ENCODE measurements around the gene PHKG2. TPM values are rescaled to one million over a fixed set of nuclear protein-coding genes. Genes with fewer than 3 reads are reported as not detected.

The PHKG2 gene
- total and polyA plus RNA-seq, 2 donors, result 22.1 to 53.8 TPM

GRCh38 chr16:30774367-30775130, 26.3 kb downstream of the PHKG2 start:
- Histone ChIP-seq H3K27me3 (ENCODE audit: control insufficient read depth in 2 of 2, insufficient read depth in 1 of 2, low read length in 1 of 2) (peaks cover 0 to 16% of the 10 kb centered on the region in 2 donors), H3K4me1 (ENCODE audit: control insufficient read depth in 2 of 2, insufficient read depth in 2 of 2, low read length in 2 of 2) (peaks cover 13 to 18% of the 10 kb centered on the region in 2 donors), H3K36me3 (ENCODE audit: control insufficient read depth in 2 of 2, insufficient read depth in 2 of 2, low read length in 1 of 2) (peaks cover 49 to 52% of the 10 kb centered on the region in 2 donors), H3K4me3 (ENCODE audit: low read length in 2 of 2) (peak overlapping the region in 1 of 2 donors; percentile 53), H3K27ac (ENCODE audit: low read depth in 1 of 2, low read length in 1 of 2) (peak overlapping the region in 1 of 2 donors; percentile 36), H3K9me3 (ENCODE audit: control insufficient read depth in 2 of 2, insufficient read depth in 1 of 2, low read length in 1 of 2) (no peaks in the 10 kb centered on the region)
- 84% methylated on average over 8 of the region's 8 CpGs for WGBS
- no peak for DNase-seq (ENCODE audit: low read depth in 6 of 9, low spot score in 9 of 9)

GRCh38 chr16:30775131-30775391, 26.8 kb downstream of the PHKG2 start:
- Histone ChIP-seq H3K27me3 (ENCODE audit: control insufficient read depth in 2 of 2, insufficient read depth in 1 of 2, low read length in 1 of 2) (peaks cover 0 to 16% of the 10 kb centered on the region in 2 donors), H3K36me3 (ENCODE audit: control insufficient read depth in 2 of 2, insufficient read depth in 2 of 2, low read length in 1 of 2) (peaks cover 44 to 47% of the 10 kb centered on the region in 2 donors), H3K27ac (ENCODE audit: low read depth in 1 of 2, low read length in 1 of 2) (peak overlapping the region in 1 of 2 donors; percentile 36), H3K9me3 (ENCODE audit: control insufficient read depth in 2 of 2, insufficient read depth in 1 of 2, low read length in 1 of 2) (no peaks in the 10 kb centered on the region), H3K4me1 (ENCODE audit: control insufficient read depth in 2 of 2, insufficient read depth in 2 of 2, low read length in 2 of 2) (peaks cover 13 to 18% of the 10 kb centered on the region in 2 donors), H3K4me3 (ENCODE audit: low read length in 2 of 2) (peak overlapping the region; percentile 52 to 53)
- DNase-seq (ENCODE audit: low read depth in 6 of 9, low spot score in 9 of 9), result no peak
- 24% methylated on average over 15 of the region's 15 CpGs for WGBS

- peaks cover 13 to 18% of the 10 kb centered on the region in 2 donors for H3K4me1 ChIP-seq (ENCODE audit: control insufficient read depth in 2 of 2, insufficient read depth in 2 of 2, low read length in 2 of 2)
- peaks cover 40 to 42% of the 10 kb centered on the region in 2 donors for H3K36me3 ChIP-seq (ENCODE audit: control insufficient read depth in 2 of 2, insufficient read depth in 2 of 2, low read length in 1 of 2)
- H3K27ac ChIP-seq (ENCODE audit: low read depth in 1 of 2, low read length in 1 of 2), result peak overlapping the region; percentile 15 to 24
- H3K27me3 ChIP-seq (ENCODE audit: control insufficient read depth in 2 of 2, insufficient read depth in 1 of 2, low read length in 1 of 2), result peaks cover 0 to 16% of the 10 kb centered on the region in 2 donors
- H3K4me3 ChIP-seq (ENCODE audit: low read length in 2 of 2), result peak overlapping the region; percentile 52 to 53
- no peaks in the 10 kb centered on the region for H3K9me3 ChIP-seq (ENCODE audit: control insufficient read depth in 2 of 2, insufficient read depth in 1 of 2, low read length in 1 of 2)
- WGBS, result under 1% methylated on average over 81 of the region's 81 CpGs
- DNase-seq (ENCODE audit: low read depth in 6 of 9, low spot score in 9 of 9), result peak in 5 of 9 donors; percentile 21 to 72 (median 53)
These were observed 27.4 kb downstream of the PHKG2 start for GRCh38 chr16:30775392-30776188.

GRCh38 chr16:30777591-30778297, 29.5 kb downstream of the PHKG2 start:
- H3K9me3 ChIP-seq (ENCODE audit: control insufficient read depth in 2 of 2, insufficient read depth in 1 of 2, low read length in 1 of 2), result no peaks in the 10 kb centered on the region
- no peak for DNase-seq (ENCODE audit: low read depth in 6 of 9, low spot score in 9 of 9)
- H3K27me3 ChIP-seq (ENCODE audit: control insufficient read depth in 2 of 2, insufficient read depth in 1 of 2, low read length in 1 of 2), result peaks cover 0 to 16% of the 10 kb centered on the region in 2 donors
- peaks cover 13 to 18% of the 10 kb centered on the region in 2 donors for H3K4me1 ChIP-seq (ENCODE audit: control insufficient read depth in 2 of 2, insufficient read depth in 2 of 2, low read length in 2 of 2)
- no peak overlapping the region for H3K27ac ChIP-seq (ENCODE audit: low read depth in 1 of 2, low read length in 1 of 2)
- peaks cover 33 to 36% of the 10 kb centered on the region in 2 donors for H3K36me3 ChIP-seq (ENCODE audit: control insufficient read depth in 2 of 2, insufficient read depth in 2 of 2, low read length in 1 of 2)
- WGBS, result 96% methylated on average over 7 of the region's 7 CpGs
- no peak overlapping the region for H3K4me3 ChIP-seq (ENCODE audit: low read length in 2 of 2)

GRCh38 chr16:30778549-30779244, 30.5 kb downstream of the PHKG2 start:
- no peak overlapping the region for H3K27ac ChIP-seq (ENCODE audit: low read depth in 1 of 2, low read length in 1 of 2)
- H3K27me3 ChIP-seq (ENCODE audit: control insufficient read depth in 2 of 2, insufficient read depth in 1 of 2, low read length in 1 of 2), result peaks cover 0 to 16% of the 10 kb centered on the region in 2 donors
- no peaks in the 10 kb centered on the region for H3K9me3 ChIP-seq (ENCODE audit: control insufficient read depth in 2 of 2, insufficient read depth in 1 of 2, low read length in 1 of 2)
- WGBS, result 95% methylated on average over 14 of the region's 14 CpGs
- no peak overlapping the region for H3K4me3 ChIP-seq (ENCODE audit: low read length in 2 of 2)
- H3K4me1 ChIP-seq (ENCODE audit: control insufficient read depth in 2 of 2, insufficient read depth in 2 of 2, low read length in 2 of 2), result peaks cover 13 to 18% of the 10 kb centered on the region in 2 donors
- H3K36me3 ChIP-seq (ENCODE audit: control insufficient read depth in 2 of 2, insufficient read depth in 2 of 2, low read length in 1 of 2), result peaks cover 33 to 36% of the 10 kb centered on the region in 2 donors
- no peak for DNase-seq (ENCODE audit: low read depth in 6 of 9, low spot score in 9 of 9)

- 98% methylated on average over 6 of the region's 6 CpGs for WGBS
- no peak overlapping the region for H3K4me3 ChIP-seq (ENCODE audit: low read length in 2 of 2)
- peaks cover 0 to 16% of the 10 kb centered on the region in 2 donors for H3K27me3 ChIP-seq (ENCODE audit: control insufficient read depth in 2 of 2, insufficient read depth in 1 of 2, low read length in 1 of 2)
- H3K9me3 ChIP-seq (ENCODE audit: control insufficient read depth in 2 of 2, insufficient read depth in 1 of 2, low read length in 1 of 2), result no peaks in the 10 kb centered on the region
- peaks cover 27 to 29% of the 10 kb centered on the region in 2 donors for H3K36me3 ChIP-seq (ENCODE audit: control insufficient read depth in 2 of 2, insufficient read depth in 2 of 2, low read length in 1 of 2)
- DNase-seq (ENCODE audit: low read depth in 6 of 9, low spot score in 9 of 9), result no peak
- H3K27ac ChIP-seq (ENCODE audit: low read depth in 1 of 2, low read length in 1 of 2), result no peak overlapping the region
- H3K4me1 ChIP-seq (ENCODE audit: control insufficient read depth in 2 of 2, insufficient read depth in 2 of 2, low read length in 2 of 2), result peaks cover 13 to 18% of the 10 kb centered on the region in 2 donors
These were observed 31.4 kb downstream of the PHKG2 start for GRCh38 chr16:30779596-30779995.

GRCh38 chr16:30780021-30780420, 31.8 kb downstream of the PHKG2 start:
- Histone ChIP-seq H3K27ac (ENCODE audit: low read depth in 1 of 2, low read length in 1 of 2) (no peak overlapping the region), H3K9me3 (ENCODE audit: control insufficient read depth in 2 of 2, insufficient read depth in 1 of 2, low read length in 1 of 2) (no peaks in the 10 kb centered on the region), H3K4me1 (ENCODE audit: control insufficient read depth in 2 of 2, insufficient read depth in 2 of 2, low read length in 2 of 2) (peaks cover 11 to 15% of the 10 kb centered on the region in 2 donors), H3K4me3 (ENCODE audit: low read length in 2 of 2) (no peak overlapping the region), H3K27me3 (ENCODE audit: control insufficient read depth in 2 of 2, insufficient read depth in 1 of 2, low read length in 1 of 2) (peaks cover 0 to 15% of the 10 kb centered on the region in 2 donors), H3K36me3 (ENCODE audit: control insufficient read depth in 2 of 2, insufficient read depth in 2 of 2, low read length in 1 of 2) (peaks cover 24 to 27% of the 10 kb centered on the region in 2 donors)
- over 99% methylated on average over 3 of the region's 3 CpGs for WGBS
- no peak for DNase-seq (ENCODE audit: low read depth in 6 of 9, low spot score in 9 of 9)

DNA sequence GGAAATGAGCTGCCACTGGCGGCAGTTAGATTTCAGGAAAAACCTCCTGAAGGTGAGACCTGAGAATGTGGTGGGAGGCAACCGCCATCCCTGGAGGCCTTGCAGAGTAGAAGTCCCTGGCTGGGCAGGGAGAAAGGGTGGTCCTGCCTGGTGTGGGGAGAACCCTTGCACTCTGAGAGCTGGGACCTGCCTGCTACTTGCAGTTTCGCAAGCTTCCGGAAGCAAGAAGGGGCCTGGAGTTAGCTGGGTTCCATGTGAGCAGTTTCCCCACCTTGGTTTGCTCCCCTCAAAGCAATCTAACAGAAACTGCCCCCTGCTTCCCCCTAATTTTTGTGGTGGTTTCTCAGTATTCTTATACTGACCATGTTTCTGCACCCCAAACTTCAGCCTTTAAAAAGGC, 32.3 kb downstream of the PHKG2 start:
- Histone ChIP-seq H3K4me1 (ENCODE audit: control insufficient read depth in 2 of 2, insufficient read depth in 2 of 2, low read length in 2 of 2) (peaks cover 7 to 12% of the 10 kb centered on the region in 2 donors), H3K27ac (ENCODE audit: low read depth in 1 of 2, low read length in 1 of 2) (no peak overlapping the region), H3K36me3 (ENCODE audit: control insufficient read depth in 2 of 2, insufficient read depth in 2 of 2, low read length in 1 of 2) (peaks cover 24 to 31% of the 10 kb centered on the region in 2 donors), H3K4me3 (ENCODE audit: low read length in 2 of 2) (no peak overlapping the region), H3K9me3 (ENCODE audit: control insufficient read depth in 2 of 2, insufficient read depth in 1 of 2, low read length in 1 of 2) (no peaks in the 10 kb centered on the region), H3K27me3 (ENCODE audit: control insufficient read depth in 2 of 2, insufficient read depth in 1 of 2, low read length in 1 of 2) (peaks cover 0 to 10% of the 10 kb centered on the region in 2 donors)
- DNase-seq (ENCODE audit: low read depth in 6 of 9, low spot score in 9 of 9), result no peak
- 95% methylated on average over 4 of the region's 4 CpGs for WGBS
